ENCODE results near the gene SPRR2D.
"Not testable (repeated sequence)": the region's sequence is repeated elsewhere in the genome, so short reads cannot be mapped to it uniquely, and the experiment has no call there.

The SPRR2D gene

GRCh38 chr1:153024413-153024812 is 16.5 kb downstream of the SPRR2D start:
- Histone ChIP-seq H3K36me3 (replicated peaks) (no peaks in the 10 kb centered on the region), H3K4me3 (ENCODE audit: low read depth, low read length) (no peak overlapping the region), H3K27me3 (replicated peaks) (no peaks in the 10 kb centered on the region), H3K27ac (no peak overlapping the region)
- no peak for TF ChIP-seq CTCF (IDR thresholded peaks at IDR 0.05; ENCODE audit: low read depth, low read length, missing control alignments)
- DNase-seq, result no peak
- in situ Hi-C loops (cut with HindIII; ENCODE audit: low pct_ligation_motif_present, low sequenced_read_pairs), result no loop called here

DNA sequence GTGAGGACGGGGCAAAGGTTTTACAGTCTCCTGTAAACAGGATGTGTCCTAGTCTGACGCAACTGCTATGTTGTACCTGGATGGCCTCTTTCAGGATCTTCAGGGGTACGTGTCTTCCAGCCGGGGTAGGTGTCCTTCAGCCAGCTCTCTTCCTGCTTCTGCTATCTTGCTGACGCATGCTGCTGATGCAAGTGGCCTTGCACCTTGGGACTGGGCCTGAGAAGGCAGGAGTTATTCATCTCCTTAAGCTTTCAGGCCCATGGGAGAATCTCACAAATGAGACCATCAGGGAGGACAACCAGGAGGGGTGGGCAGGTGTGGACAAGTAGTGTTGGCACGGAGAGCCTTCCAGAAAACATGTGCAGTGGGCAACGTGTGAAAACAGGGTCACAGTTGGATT is 17.8 kb downstream of the SPRR2D start:
- Histone ChIP-seq H3K27ac (no peak overlapping the region), H3K27me3 (replicated peaks) (no peaks in the 10 kb centered on the region), H3K4me3 (ENCODE audit: low read depth, low read length) (no peak overlapping the region), H3K36me3 (replicated peaks) (no peaks in the 10 kb centered on the region)
- DNase-seq, result no peak
- TF ChIP-seq CTCF (IDR thresholded peaks at IDR 0.05; ENCODE audit: low read depth, low read length, missing control alignments), result no peak
- in situ Hi-C loops (cut with HindIII; ENCODE audit: low pct_ligation_motif_present, low sequenced_read_pairs), result no loop called here

DNA sequence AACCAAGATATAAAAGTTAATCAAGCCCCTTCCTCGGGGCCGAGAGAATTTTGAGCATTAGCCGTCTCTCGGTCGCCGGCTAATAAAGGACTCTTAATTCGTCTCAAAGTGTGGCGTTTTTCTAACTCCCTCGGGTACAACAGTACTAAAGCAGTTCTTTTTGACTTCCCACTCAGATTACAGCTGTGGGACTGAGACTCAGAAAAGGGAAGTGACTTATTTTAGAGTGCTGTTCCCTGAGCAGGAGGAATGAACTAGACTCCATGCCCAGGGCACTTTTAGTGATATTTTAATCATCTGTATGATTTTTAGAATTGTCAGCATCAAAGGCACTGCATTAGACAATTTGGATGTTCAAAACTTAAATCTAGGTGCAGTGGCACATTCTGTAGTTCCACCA is 18.6 kb downstream of the SPRR2D start:
- H3K4me3 ChIP-seq (ENCODE audit: low read depth, low read length); in situ Hi-C loops (cut with HindIII; ENCODE audit: low pct_ligation_motif_present, low sequenced_read_pairs); H3K27ac ChIP-seq; H3K27me3 ChIP-seq (replicated peaks); H3K36me3 ChIP-seq (replicated peaks); DNase-seq: not testable (repeated sequence)

GRCh38 chr1:153021829-153022228 is 19.1 kb downstream of the SPRR2D start:
- H3K27ac ChIP-seq; H3K36me3 ChIP-seq (replicated peaks); DNase-seq; H3K4me3 ChIP-seq (ENCODE audit: low read depth, low read length); H3K27me3 ChIP-seq (replicated peaks); in situ Hi-C loops (cut with HindIII; ENCODE audit: low pct_ligation_motif_present, low sequenced_read_pairs): not testable (repeated sequence)

DNA sequence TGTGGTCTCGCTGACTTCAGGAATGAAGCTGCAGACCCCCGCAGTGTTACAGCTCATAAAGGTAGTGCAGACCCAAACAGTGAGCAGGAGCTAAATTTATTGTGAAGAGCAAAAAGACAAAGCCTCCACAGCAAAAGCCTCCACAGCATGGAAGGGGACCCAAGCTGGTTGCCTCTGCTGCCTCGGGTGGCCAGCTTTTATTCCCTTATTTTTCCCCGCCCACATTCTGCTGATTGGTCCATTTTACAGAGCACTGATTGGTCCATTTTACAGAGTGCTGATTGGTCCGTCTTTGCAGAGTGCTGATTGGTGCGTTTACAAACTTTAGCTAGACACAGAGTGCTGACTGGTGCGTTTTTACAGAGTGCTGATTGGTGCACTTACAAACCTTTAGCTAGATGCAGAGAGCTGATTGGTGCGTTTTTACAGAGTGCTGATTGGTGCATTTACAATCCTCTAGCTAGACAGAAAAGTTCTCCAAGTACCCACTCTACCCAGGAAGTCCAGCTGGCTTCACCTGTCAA is 29.6 kb downstream of the SPRR2D start:
- H3K4me3 ChIP-seq (ENCODE audit: low read depth, low read length); DNase-seq; H3K36me3 ChIP-seq (replicated peaks); H3K27me3 ChIP-seq (replicated peaks); in situ Hi-C loops (cut with HindIII; ENCODE audit: low pct_ligation_motif_present, low sequenced_read_pairs); H3K27ac ChIP-seq: not testable (repeated sequence)

GRCh38 chr1:153001382-153001781 is 39.5 kb downstream of the SPRR2D start, which contains the start of gene SPRR3:
Gene SPRR3 (plus strand): TSS chr1:153001749. CDS start chr1:153003021, 1,272 bp downstream.
- H3K27me3 ChIP-seq (replicated peaks), result no peaks in the 10 kb centered on the region
- H3K27ac ChIP-seq, result no peak within 1 kb of the TSS
- no peak for TF ChIP-seq CTCF (IDR thresholded peaks at IDR 0.05; ENCODE audit: low read depth, low read length, missing control alignments)
- no peak for DNase-seq
- H3K36me3 ChIP-seq (replicated peaks), result no peaks in the 10 kb centered on the region
- in situ Hi-C loops (cut with HindIII; ENCODE audit: low pct_ligation_motif_present, low sequenced_read_pairs), result no loop called here
- no peak within 1 kb of the TSS for H3K4me3 ChIP-seq (ENCODE audit: low read depth, low read length)

DNA sequence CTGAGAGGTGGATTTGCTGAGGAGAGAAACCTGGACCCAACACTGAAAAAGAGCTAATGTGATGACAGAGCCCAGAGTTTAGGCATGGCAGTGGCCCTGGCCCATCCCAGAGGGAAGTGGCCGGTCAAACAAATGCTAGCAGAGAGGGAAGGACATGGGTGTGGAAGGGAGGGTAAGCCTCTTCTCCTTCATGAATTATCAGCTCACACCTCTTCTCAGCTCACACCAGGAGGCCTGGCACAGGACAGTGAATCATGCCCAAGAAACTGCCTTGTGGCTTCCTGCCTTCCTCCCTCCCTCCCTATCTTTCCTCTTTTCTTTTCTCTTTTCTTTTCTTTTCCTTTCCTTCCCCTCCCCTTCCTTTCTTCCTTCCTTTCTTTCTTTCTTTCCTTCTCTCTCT is 40.6 kb downstream of the SPRR2D start:
- DNase-seq, result no peak
- H3K36me3 ChIP-seq (replicated peaks), result no peaks in the 10 kb centered on the region
- H3K4me3 ChIP-seq (ENCODE audit: low read depth, low read length), result no peak overlapping the region
- in situ Hi-C loops (cut with HindIII; ENCODE audit: low pct_ligation_motif_present, low sequenced_read_pairs), result no loop called here
- no peaks in the 10 kb centered on the region for H3K27me3 ChIP-seq (replicated peaks)
- no peak overlapping the region for H3K27ac ChIP-seq
- no peak for TF ChIP-seq CTCF (IDR thresholded peaks at IDR 0.05; ENCODE audit: low read depth, low read length, missing control alignments)

All from brain microvascular endothelial cell (primary cell).